Measurements from ENCODE around the gene S100PBP.

DNA sequence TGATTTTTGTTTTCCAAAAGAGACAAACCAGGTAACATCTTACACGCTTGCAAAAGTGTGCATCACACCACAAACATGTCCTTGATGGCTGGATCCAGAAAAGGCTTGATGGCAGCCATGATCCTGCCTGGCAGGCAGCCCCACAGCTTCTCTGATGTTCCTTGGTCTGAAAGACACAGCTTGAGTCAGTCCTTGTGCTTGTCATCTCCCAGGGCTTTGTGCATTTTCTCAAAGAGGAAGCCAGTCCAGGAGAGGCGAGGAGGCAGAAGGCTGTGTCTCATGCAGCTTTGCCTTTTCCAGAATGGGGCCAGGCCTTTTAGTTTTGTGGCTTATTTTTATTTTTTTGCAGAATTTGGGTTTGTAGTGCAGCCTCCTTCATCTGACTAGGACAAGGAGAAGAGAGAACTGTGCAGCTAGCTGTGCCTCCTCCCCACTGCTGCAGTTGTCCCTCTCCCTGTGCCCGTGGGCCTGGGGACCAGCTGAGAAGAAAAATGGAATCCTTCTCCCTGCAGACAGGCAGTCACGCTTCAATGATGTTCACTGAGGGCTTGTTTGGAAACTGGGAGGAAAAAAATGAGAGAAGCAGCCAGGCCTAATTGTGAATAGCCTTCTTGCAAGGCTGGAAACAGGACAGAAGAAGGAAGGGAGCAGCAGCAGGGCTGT is 45.9 kb downstream of the S100PBP start:
- TF ChIP-seq, protein P1, sequence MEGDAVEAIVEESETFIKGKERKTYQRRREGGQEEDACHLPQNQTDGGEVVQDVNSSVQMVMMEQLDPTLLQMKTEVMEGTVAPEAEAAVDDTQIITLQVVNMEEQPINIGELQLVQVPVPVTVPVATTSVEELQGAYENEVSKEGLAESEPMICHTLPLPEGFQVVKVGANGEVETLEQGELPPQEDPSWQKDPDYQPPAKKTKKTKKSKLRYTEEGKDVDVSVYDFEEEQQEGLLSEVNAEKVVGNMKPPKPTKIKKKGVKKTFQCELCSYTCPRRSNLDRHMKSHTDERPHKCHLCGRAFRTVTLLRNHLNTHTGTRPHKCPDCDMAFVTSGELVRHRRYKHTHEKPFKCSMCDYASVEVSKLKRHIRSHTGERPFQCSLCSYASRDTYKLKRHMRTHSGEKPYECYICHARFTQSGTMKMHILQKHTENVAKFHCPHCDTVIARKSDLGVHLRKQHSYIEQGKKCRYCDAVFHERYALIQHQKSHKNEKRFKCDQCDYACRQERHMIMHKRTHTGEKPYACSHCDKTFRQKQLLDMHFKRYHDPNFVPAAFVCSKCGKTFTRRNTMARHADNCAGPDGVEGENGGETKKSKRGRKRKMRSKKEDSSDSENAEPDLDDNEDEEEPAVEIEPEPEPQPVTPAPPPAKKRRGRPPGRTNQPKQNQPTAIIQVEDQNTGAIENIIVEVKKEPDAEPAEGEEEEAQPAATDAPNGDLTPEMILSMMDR (IDR thresholded peaks at IDR 0.05), result no peak
- TF ChIP-seq POLR2A (IDR thresholded peaks at IDR 0.05), result no peak
